GM18951 (cell line): ENCODE data around the gene GPC5.

Source experiments
- POLR2A ChIP-seq: IDR thresholded peaks from 4 replicates; pipeline ENCODE4 v1.6.1; 2011; ENCODE audit warnings: mild to moderate bottlenecking; ENCODE audit not compliant: insufficient read length, insufficient read depth; ENCODE audit errors: extremely low read depth
- in situ Hi-C: fragments of 300-500 bp; cut with MboI; formaldehyde crosslinking; loops from one replicate; pipeline ENCODE4 v1.12.0; 2022; ENCODE audit warnings: low sequenced_read_pairs, mixed read lengths, inconsistent platforms; ENCODE audit not compliant: unreplicated experiment

Gene GPC5

DNA sequence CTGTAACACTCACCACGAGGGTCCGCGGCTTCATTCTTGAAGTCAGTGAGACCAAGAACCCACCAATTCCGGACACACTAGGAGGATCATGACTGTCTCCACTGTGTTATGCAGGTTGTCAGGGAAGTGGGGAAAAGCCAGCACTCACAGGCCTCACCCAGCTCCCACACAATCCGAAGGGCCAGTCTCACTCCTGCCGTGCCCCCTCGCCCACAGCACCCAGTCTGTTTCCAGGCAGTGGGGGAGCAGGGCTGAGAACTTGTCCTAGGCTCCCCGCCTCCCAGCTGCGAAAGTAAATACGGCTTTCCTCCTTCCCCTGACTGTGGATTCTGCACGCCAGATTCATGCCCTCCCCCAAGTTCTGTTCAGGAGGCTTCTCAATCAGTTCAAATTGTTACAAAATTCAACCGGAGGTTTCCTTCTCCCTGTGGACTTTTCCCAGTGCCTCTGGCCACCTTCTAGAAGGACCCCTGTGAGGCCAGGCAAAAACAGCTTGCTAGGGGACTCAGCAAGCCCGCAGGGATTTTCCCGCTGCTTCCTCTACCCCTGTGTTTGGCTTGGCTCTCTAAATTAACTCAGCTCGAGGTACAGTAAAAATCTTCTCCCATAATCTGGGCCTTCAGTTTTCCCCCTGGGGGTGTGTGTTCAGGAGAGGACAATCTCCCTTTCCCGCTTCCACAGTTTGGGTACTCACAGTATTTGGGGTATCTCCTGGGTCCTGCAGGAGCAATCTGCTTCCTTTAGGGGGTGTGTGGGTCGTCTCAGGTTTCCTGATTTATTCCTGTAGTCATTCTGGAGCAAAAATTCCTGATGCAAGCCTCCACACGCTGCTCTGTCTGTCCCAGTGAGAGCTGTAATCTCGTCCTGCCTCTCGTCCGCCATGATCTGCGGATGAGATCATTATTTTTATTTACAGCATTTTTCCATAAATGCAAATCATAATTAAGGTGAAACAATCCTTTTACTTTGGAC, 899.8 kb downstream of the GPC5 start:
- in situ Hi-C loops, result no loop called here
- TF ChIP-seq POLR2A, result no peak

DNA sequence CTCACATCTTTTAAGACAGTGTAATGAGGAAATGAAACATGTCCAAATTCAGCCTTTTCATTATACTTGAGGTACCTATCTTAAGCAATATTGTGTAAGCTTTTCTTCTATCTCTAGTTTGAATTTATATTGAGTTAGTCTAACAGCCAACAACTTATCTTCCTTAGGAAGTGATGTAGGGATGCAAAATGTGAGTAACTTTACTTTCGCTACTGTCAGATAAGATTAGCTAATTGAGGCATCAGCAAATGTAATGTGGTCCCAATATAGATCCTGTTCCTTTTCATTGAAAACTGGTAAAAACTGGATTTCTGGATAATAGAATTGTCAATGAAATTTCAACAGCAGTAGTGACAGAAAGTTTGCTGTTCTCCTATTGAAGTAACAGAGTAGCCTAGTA, 902.2 kb downstream of the GPC5 start:
- in situ Hi-C loops, result no loop called here
- TF ChIP-seq POLR2A, result no peak

DNA sequence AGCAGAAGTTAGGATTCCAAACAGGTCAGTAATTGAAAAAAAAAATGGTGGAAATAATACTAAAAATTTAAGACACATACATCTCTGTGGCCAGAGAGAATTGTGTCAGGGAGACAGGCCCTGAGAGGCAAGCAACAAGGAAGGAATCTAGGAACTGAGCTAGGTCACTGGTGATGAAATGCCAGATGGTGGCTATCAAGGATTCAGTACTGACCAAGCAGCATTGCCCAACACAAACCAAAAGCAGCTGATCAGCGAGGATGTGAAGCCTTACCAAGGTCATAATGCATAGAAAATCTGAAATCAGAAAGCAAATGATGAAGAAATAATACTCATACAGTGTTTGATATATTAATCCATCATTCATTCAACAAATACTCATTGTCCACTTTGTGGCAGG, 905.0 kb downstream of the GPC5 start:
- no peak for TF ChIP-seq POLR2A
- in situ Hi-C loops, result no loop called here

DNA sequence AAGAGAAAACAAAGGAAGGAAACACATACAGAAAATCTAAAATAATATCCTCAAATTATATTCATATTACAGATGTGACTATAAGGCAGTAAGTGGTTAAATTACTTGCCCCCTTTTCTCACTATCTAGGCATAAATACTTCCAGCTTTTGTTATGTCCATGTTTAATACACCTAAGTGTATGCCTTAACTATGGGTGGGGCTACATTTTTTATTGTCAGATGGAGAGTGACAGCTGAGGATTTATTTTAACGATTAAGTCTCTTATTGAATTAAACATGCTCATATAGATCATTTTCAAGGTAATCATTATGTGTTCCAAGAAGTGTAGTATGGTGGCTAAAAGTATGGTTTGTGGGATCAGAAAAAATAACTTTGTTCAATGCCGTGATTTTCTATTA, 909.3 kb downstream of the GPC5 start:
- TF ChIP-seq POLR2A, result no peak
- in situ Hi-C loops, result no loop called here

DNA sequence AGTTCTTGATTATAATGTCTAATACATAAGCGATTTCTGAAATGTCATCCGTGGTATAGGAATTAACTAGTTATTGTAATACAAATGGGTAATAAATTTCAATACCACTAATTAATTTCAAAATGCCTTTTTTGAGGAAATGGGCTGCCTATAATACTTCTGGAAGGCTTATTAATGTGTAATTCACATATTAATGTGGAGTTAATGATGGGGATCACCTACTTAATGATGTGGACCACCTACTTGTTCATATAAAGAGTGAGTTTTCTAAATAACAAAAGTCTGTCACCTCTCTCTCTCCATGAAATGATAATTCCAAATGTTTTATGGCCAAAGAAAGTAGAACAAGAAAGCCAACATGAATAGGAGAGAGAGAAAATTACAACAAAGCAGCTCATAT, 914.4 kb downstream of the GPC5 start:
- in situ Hi-C loops, result no loop called here
- no peak for TF ChIP-seq POLR2A

DNA sequence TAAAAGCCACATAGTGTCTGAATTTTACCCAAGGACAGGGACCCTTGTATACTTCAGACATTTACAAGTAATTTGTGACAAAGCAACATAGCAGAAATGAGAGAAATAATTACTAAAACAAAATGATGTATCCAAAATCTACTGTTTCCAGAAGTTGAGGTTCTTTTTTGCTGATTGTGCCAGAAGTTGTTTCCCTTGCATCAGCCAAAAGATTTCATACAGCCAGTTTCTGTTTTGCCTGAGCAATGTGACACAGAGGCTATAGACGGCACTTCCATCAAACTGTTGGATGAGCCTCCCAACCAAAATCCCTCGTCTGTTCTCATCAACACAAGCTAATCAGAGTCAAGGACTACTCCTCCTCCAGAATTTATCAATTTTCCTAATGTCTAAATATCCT, 915.0 kb downstream of the GPC5 start:
- in situ Hi-C loops, result no loop called here
- no peak for TF ChIP-seq POLR2A

DNA sequence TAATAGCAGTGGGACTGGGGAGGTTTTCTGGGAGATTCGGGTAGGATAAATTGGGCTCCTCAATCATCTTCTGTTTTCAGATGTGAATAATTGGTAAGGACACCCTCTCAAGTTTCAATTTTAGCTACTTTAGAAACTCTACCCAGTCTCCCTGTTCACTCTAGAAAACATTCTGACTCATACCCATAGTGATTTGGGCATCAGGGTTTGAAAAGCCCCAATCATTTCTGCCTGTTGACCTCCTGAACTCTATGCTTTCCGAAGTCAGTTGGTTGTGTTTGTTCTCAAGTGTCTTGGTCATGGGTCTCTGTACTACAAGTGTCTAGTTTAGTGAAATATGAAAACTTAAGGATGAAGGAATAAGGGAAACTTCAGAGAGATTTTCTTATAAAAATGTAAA, 916.8 kb downstream of the GPC5 start:
- TF ChIP-seq POLR2A, result no peak

DNA sequence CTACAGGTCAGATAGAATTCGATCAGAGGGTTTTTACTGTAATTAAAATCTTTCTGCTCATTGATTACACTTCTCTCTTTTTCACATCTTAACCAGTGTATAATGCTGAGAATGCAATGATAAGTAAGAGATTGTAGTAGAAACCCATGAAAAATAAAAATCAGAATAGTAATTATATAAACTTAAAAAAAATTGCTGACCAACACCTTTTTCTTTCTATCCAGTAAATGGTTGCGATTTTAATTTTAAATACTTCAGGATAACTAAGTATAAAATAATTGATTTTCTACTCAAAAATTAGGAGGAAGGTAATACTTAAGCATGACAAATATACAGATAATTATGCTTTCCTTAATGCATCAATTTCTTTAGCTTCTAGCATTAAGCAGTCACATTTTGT, 917.6 kb downstream of the GPC5 start:
- TF ChIP-seq POLR2A, result no peak
- in situ Hi-C loops, result no loop called here

More for the DNA sequence above, 916.8 kb downstream of the GPC5 start:
- in situ Hi-C loops, result no loop called here

DNA sequence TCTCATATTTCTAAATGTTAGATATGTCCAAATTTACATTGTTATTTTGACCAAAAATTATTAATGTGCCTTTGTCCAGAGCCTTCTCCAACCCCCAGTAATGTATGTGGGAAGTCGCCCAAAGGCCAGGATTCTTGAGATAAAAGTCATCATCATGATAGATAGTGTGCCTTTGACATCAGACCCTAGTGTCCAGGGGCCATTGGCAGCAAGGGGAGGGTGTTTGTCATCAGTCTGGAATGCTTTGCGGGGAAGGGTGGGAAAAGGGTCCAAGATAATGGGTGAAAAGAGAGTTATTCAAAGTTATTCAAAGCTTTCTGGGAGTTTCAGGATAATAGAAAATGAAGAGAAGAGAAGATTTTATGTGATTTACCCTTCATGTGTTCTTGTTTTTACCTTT, 918.6 kb downstream of the GPC5 start:
- in situ Hi-C loops, result no loop called here
- no peak for TF ChIP-seq POLR2A

DNA sequence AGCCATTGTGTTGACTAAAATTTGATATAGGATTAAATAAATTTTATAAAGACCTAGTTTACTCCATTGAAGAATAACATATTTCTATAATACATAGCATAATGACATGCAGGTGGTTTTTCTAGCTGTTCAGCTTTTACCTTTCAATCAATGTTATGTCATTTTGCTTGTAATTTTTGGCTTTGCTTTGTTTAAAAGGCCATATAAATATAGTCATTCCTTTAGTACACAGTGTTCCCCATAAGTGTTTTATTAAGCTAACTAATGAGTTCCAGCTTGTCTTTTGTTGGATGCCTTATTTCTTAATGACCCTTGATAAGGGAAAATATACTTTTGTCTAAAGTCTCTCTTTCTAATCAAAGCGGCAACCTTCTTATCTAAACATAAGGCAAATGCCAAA, 921.9 kb downstream of the GPC5 start:
- in situ Hi-C loops, result no loop called here
- no peak for TF ChIP-seq POLR2A

DNA sequence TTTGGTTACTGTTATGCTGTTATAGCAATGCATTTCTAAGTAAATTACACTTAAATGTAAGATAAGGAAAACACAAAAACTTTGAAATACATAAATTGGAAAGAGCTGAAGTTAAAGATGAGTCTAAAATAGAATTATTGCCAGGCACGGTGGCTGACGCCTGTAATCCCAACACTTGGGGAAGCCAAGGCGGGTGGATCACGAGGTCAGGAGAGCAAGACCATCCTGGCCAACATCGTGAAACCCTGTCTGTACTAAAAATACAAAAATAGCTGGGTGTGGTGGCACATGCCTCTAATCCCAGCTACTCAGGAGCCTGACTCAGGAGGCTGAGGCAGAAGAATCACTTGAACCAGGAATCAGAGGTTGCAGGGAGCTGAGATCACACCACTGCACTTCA, 922.8 kb downstream of the GPC5 start:
- in situ Hi-C loops, result no loop called here
- no peak for TF ChIP-seq POLR2A

DNA sequence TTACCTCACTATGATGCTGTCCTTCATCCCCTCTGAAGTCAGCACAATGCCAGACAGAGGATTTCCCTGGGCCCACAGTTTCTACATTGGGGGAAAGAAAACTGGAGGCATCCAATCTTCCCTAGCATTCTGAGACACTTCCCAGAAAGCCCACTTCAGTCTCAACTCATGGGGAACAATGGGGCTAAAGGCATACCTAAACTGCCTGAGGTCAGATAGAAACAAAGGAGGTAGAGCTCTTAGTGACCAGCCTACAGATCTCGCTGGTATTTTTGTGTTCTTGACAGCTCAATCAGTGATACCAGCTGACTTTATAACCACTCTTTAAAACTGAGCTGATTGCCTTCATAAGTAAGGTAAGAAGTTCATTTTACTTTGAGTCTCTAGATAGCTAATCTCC, 947.2 kb downstream of the GPC5 start:
- in situ Hi-C loops, result no loop called here

DNA sequence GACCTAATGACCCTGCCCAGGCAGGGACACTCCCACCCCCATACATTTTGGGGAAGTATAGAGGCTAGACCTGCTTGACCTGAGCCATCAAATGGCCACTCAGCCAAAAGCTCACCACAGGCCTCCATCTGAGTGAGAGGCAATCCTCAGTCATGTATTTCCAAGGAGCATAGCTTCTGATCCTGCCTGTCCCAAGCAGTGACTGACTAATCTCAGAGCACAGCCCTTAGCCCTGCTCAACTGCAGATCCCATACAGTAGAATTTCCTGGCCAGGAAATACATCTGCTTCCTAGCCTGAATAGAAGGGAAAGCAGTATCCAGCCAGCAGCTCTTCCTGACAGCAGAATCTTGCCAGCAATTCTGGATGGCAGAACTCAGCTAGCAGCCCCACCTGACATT, 947.6 kb downstream of the GPC5 start:
- in situ Hi-C loops, result no loop called here
- TF ChIP-seq POLR2A, result no peak

More for the DNA sequence above, 947.2 kb downstream of the GPC5 start:
- TF ChIP-seq POLR2A, result no peak

DNA sequence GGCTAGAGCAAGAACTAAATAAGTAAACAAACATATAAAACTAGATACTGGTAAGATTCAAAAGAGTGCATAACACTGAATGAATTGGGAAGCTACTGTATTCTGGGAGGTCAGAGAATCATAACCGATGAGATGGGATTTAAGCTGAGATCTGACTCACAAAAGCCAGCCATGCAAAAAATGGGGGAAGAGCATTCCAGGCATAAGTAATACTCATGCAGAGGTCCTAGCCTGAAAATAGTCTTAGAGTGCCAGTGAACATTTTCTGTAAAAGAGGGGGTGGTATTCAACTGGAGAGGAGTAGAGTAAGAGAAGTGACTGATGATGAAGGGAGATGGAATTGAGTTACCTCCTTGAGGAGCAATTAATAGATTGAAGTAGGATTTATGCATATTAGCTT, 956.2 kb downstream of the GPC5 start:
- in situ Hi-C loops, result no loop called here
- no peak for TF ChIP-seq POLR2A

DNA sequence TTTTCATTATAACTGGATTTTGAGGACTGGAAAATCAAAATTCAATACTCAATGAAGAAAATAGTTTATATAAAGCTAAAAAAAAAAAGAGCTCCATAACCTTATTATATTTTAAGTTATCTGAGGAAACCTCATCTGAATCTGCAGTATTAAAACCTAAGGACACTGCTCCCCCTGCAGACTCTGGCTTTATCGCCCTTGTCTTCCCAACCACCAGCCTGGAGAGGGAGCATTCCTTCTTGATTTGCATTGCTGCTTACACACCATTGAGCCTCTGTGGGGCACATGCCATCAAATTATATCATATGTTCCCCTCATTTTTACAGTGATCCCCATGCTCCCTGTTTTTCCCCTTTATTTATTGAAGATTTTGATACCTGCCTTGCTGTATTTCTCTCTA, 956.8 kb downstream of the GPC5 start:
- in situ Hi-C loops, result no loop called here
- TF ChIP-seq POLR2A, result no peak

DNA sequence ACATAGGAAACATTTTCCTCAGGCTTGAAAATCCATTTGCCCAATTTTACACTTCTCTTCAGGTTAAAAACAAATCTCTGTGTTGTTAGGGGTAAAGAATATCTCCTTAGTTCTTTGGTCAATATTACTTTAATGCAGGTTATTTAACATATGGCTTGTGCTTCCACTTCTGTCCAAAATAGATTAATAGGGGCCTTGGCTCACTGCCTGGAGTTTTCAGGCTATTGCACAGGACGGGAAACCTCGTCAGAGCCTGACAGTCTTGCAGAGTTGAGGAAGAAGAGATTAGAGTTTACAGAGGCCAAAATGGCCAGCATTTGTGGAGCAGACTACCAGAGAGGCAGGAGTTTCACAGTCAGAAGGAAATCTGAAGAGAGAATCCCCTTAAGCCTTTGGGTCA, 964.3 kb downstream of the GPC5 start:
- in situ Hi-C loops, result no loop called here
- no peak for TF ChIP-seq POLR2A
